ENCODE results near the gene CARS2. TPM values are rescaled to one million over a fixed set of nuclear protein-coding genes. Genes with fewer than 3 reads are reported as not detected.

Gene CARS2
- total and polyA plus RNA-seq, 2 experiments from 2014 or later = 39.0 to 53.5 TPM

DNA sequence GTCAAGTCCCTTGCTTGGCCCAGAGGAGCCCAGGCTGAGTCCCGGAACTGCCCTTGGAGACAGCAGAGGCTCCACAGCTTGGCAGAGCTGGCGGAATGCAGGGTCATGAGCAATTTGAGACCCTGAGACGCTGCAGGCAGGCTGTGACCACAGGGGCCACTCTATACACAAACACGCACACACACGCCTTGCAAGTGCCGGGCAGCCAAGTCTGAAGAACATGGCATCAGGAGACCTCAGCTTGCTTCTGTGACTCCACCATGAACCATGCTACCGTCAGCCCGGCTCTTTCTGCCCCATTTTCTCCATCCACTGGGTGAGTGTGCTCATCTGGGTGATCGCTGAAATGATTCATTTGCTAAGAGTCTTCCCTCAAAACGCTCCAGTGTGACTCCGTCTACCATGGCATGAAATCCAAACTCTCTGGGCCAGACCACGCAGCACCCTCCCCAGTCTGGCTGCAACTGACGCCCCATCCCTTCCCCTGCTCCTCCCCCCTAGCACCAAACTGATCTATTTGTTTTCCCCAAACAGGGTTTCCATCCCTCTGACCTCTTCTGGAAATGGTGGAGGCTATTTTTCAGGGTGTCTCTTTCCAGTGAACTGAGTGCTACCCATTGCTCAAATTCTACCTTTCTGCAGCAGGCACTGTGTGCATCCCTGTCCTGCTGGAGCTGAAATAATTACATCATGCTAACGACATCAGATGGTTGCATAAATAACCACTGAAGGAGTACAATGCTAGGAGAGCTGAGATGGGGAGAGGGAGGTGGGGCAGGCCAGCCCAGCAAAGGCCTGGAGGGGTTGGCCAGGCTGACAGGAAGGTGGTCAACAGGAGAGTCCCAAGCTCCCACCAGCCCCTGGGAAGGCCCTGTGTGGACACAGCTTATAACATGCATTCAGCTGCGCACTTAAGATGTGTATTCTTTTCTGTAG is 3.1 kb downstream of the CARS2 start (continued):
- TF ChIP-seq, protein P1, sequence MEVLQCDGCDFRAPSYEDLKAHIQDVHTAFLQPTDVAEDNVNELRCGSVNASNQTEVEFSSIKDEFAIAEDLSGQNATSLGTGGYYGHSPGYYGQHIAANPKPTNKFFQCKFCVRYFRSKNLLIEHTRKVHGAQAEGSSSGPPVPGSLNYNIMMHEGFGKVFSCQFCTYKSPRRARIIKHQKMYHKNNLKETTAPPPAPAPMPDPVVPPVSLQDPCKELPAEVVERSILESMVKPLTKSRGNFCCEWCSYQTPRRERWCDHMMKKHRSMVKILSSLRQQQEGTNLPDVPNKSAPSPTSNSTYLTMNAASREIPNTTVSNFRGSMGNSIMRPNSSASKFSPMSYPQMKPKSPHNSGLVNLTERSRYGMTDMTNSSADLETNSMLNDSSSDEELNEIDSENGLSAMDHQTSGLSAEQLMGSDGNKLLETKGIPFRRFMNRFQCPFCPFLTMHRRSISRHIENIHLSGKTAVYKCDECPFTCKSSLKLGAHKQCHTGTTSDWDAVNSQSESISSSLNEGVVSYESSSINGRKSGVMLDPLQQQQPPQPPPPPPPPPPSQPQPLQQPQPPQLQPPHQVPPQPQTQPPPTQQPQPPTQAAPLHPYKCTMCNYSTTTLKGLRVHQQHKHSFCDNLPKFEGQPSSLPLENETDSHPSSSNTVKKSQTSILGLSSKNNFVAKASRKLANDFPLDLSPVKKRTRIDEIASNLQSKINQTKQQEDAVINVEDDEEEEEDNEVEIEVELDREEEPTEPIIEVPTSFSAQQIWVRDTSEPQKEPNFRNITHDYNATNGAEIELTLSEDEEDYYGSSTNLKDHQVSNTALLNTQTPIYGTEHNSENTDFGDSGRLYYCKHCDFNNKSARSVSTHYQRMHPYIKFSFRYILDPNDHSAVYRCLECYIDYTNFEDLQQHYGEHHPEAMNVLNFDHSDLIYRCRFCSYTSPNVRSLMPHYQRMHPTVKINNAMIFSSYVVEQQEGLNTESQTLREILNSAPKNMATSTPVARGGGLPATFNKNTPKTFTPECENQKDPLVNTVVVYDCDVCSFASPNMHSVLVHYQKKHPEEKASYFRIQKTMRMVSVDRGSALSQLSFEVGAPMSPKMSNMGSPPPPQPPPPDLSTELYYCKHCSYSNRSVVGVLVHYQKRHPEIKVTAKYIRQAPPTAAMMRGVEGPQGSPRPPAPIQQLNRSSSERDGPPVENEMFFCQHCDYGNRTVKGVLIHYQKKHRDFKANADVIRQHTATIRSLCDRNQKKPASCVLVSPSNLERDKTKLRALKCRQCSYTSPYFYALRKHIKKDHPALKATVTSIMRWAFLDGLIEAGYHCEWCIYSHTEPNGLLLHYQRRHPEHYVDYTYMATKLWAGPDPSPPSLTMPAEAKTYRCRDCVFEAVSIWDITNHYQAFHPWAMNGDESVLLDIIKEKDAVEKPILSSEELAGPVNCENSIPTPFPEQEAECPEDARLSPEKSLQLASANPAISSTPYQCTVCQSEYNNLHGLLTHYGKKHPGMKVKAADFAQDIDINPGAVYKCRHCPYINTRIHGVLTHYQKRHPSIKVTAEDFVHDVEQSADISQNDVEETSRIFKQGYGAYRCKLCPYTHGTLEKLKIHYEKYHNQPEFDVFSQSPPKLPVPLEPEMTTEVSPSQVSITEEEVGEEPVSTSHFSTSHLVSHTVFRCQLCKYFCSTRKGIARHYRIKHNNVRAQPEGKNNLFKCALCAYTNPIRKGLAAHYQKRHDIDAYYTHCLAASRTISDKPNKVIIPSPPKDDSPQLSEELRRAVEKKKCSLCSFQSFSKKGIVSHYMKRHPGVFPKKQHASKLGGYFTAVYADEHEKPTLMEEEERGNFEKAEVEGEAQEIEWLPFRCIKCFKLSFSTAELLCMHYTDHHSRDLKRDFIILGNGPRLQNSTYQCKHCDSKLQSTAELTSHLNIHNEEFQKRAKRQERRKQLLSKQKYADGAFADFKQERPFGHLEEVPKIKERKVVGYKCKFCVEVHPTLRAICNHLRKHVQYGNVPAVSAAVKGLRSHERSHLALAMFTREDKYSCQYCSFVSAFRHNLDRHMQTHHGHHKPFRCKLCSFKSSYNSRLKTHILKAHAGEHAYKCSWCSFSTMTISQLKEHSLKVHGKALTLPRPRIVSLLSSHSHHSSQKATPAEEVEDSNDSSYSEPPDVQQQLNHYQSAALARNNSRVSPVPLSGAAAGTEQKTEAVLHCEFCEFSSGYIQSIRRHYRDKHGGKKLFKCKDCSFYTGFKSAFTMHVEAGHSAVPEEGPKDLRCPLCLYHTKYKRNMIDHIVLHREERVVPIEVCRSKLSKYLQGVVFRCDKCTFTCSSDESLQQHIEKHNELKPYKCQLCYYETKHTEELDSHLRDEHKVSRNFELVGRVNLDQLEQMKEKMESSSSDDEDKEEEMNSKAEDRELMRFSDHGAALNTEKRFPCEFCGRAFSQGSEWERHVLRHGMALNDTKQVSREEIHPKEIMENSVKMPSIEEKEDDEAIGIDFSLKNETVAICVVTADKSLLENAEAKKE (CRISPR knock-in tag; IDR thresholded peaks at IDR 0.05) = no peak
- TF ChIP-seq STAT1 (IDR thresholded peaks at IDR 0.05; ENCODE audit: unreplicated experiment) = no peak
- no peak for TF ChIP-seq JUNB (IDR thresholded peaks at IDR 0.05; ENCODE audit: unreplicated experiment)

DNA sequence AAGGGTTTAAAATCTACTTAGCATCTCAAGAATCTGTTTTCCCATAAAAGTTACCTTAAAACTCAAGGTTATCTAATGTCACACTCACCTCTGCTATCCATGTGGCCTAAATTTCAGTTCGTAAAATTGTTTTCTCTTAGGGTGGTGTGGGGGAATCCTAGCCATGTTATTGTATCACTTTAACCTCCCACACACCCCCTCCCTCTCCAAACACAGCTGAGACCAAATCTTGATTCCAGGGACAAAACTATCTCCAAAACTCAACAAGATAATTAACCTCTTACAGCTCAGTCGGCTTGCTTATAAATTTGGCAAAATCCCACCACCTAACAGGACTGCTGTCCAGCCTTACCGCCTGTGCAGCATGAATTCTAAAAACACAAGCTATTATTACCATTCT is 3.8 kb downstream of the CARS2 start:
- no peak for DNase-seq (ENCODE audit: low spot score)
- Histone ChIP-seq H3F3A (replicated peaks; ENCODE audit: low read depth) (0 out of 2 replicates have a peak, but pooled peaks cover 4% of the 10 kb centered on the region), H3K79me2 (replicated peaks; ENCODE audit: insufficient read depth) (peaks cover 24% of the 10 kb centered on the region), H3K4me2 (no peak overlapping the region), H4K20me1 (replicated peaks; ENCODE audit: insufficient read depth) (0 out of 2 replicates have a peak, but pooled peaks cover 7% of the 10 kb centered on the region), H3K27me3 (ENCODE audit: insufficient read depth) (no peaks in the 10 kb centered on the region), H3K4me1 (ENCODE audit: insufficient read depth) (peaks cover 6% of the 10 kb centered on the region; the same call in 1 of the 2 replicates), H3K36me3 (ENCODE audit: insufficient read depth) (peaks cover 12% of the 10 kb centered on the region; the same call in 1 of the 2 replicates), H3K27ac (ENCODE audit: low read depth) (peak overlapping the region; percentile 72), H3K4me3 (no peak overlapping the region), H3K9me2 (ENCODE audit: insufficient read depth) (no peaks in the 10 kb centered on the region), H2AFZ (no peak overlapping the region)
- no peaks in the 10 kb centered on the region for H3K9me3 Mint-ChIP-seq
- no peak overlapping the region for H3K4me3 Mint-ChIP-seq
- ATAC-seq = no peak
- H3K4me1 Mint-ChIP-seq = peaks cover 23% of the 10 kb centered on the region
- no peak overlapping the region for H3K27ac Mint-ChIP-seq
- peaks cover 49% of the 10 kb centered on the region for H3K36me3 Mint-ChIP-seq (ENCODE audit: low read depth)
- H3K27me3 Mint-ChIP-seq (ENCODE audit: insufficient read depth, low read depth, poor library complexity) = peaks cover 9% of the 10 kb centered on the region
- TF ChIP-seq, protein P1 (CRISPR knock-in tag; IDR thresholded peaks at IDR 0.05) = no peak
- TF ChIP-seq POLR2AphosphoS5 (IDR thresholded peaks at IDR 0.05; ENCODE audit: low read depth) (no peak), JUNB (IDR thresholded peaks at IDR 0.05; ENCODE audit: unreplicated experiment) (no peak), ZNF114 (CRISPR knock-in tag; IDR thresholded peaks at IDR 0.05) (no peak)

Measured in GM23338 (cell line).